MCF 10A (cell line): ENCODE data around the gene DUSP7. TPM values are rescaled to one million over a fixed set of nuclear protein-coding genes. Genes with fewer than 3 reads are reported as not detected.

Experiments
- BruUV-seq: library from RNA; stranded (reverse); fragments of 400-500 nt; replicated peaks from 2 replicates; lab custom pipeline; 2021; lab: Mats Ljungman, UMichigan
- CTCF ChIA-PET: fragments of 300-600 bp; sonication (Branson Sonifier 250); formaldehyde crosslinking; extraction: SDS; loops from one replicate; lab custom pipeline; 2021; ENCODE audit warnings: antibody characterized with exemption, inconsistent platforms; lab: Yijun Ruan, JAX
- POLR2A ChIA-PET: fragments of 300-600, 350-650 bp; sonication (Branson Sonifier 250); formaldehyde crosslinking; extraction: SDS; loops from one replicate; lab custom pipeline; 2020; ENCODE audit warnings: antibody characterized with exemption, inconsistent platforms; lab: Yijun Ruan, JAX
- DNase-seq: peaks from one replicate; pipeline ENCODE4 v3.0.0-alpha.2; 2018; ENCODE audit not compliant: unreplicated experiment
- H3K27ac Mint-ChIP-seq: one replicate; pipeline ENCODE4 v1.8.0; 2022; ENCODE audit warnings: mild to moderate bottlenecking, low read depth, mixed read lengths; ENCODE audit not compliant: unreplicated experiment
- H3K27me3 Mint-ChIP-seq: one replicate; pipeline ENCODE4 v1.8.0; 2022; ENCODE audit warnings: mixed read lengths; ENCODE audit not compliant: insufficient read depth, unreplicated experiment
- H3K36me3 Mint-ChIP-seq: one replicate; pipeline ENCODE4 v1.8.0; 2022; ENCODE audit warnings: mild to moderate bottlenecking, moderate library complexity, mixed read lengths; ENCODE audit not compliant: insufficient read depth, unreplicated experiment
- H3K4me1 Mint-ChIP-seq: one replicate; pipeline ENCODE4 v1.8.0; 2022; ENCODE audit warnings: mixed read lengths; ENCODE audit not compliant: insufficient read depth, unreplicated experiment
- H3K4me3 Mint-ChIP-seq: one replicate; pipeline ENCODE4 v1.8.0; 2022; ENCODE audit warnings: mild to moderate bottlenecking, moderate library complexity, mixed read lengths; ENCODE audit not compliant: unreplicated experiment
- H3K9me3 Mint-ChIP-seq: one replicate; pipeline ENCODE4 v1.8.0; 2022; ENCODE audit warnings: mixed read lengths; ENCODE audit not compliant: unreplicated experiment
- intact Hi-C: fragments of 100-400 bp; cut with micrococcal nuclease; formaldehyde crosslinking; loops from 2 replicates; pipeline ENCODE4 v1.14.1; 2022
- total RNA-seq: library from RNA; stranded (reverse); gene quantifications from 2 replicates; pipeline ENCODE4 v1.2.3, GENCODE V29; 2022
- TF ChIP-seq, protein P1 (sequence below): fragments of 200-600 bp; IDR thresholded peaks from one replicate; pipeline ENCODE4 v1.8.0; 2022; ENCODE audit warnings: antibody characterized with exemption, mild to moderate bottlenecking; ENCODE audit not compliant: unreplicated experiment

Gene DUSP7
- total RNA-seq, 1 experiment from 2014 or later = 69.1 TPM

DNA sequence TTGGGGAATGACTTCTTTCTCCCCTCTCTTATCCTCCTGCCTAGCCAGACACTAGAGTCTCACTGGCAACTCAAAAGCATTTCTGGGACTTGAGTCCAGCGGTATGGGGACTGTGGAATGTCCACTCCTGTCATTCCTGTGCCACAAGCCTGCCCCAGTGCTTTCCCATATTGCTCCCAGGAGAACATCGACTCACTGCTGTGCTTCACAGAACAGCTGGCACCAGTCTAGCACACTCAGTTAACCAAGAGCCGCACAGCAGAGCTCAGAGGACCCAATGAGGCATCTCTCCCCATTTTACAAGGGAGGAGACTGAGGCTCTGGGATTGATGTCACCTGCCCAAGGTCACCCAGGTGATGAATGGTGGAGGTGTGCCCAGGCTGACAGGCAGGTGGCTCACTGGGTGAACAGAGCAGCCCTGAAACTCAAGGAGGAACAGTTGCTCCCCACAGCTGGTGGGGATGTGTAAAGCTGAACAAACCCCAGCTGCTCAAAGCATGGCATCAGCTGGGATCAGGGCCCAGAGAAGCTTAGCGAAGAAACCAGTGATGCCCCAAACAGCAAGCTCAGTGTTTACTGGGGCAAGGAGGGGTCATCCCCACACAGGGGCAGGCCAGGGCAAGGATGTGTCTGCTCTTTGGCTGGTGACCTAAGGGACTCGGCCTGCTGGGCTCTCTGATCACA is 35.4 kb upstream of the DUSP7 start:
- intact Hi-C loops = no loop called here
- POLR2A ChIA-PET = no interaction called here
- DNase-seq = no peak
- TF ChIP-seq, protein P1, sequence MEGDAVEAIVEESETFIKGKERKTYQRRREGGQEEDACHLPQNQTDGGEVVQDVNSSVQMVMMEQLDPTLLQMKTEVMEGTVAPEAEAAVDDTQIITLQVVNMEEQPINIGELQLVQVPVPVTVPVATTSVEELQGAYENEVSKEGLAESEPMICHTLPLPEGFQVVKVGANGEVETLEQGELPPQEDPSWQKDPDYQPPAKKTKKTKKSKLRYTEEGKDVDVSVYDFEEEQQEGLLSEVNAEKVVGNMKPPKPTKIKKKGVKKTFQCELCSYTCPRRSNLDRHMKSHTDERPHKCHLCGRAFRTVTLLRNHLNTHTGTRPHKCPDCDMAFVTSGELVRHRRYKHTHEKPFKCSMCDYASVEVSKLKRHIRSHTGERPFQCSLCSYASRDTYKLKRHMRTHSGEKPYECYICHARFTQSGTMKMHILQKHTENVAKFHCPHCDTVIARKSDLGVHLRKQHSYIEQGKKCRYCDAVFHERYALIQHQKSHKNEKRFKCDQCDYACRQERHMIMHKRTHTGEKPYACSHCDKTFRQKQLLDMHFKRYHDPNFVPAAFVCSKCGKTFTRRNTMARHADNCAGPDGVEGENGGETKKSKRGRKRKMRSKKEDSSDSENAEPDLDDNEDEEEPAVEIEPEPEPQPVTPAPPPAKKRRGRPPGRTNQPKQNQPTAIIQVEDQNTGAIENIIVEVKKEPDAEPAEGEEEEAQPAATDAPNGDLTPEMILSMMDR = no peak
- BruUV-seq = no TSS peak
- Mint-ChIP-seq H3K9me3 (no peaks in the 10 kb centered on the region), H3K36me3 (no peaks in the 10 kb centered on the region), H3K27ac (peak overlapping the region; percentile 27), H3K27me3 (no peaks in the 10 kb centered on the region), H3K4me3 (no peak overlapping the region), H3K4me1 (peaks cover 12% of the 10 kb centered on the region)
- CTCF ChIA-PET = interaction anchor here (0.6 to 1.2 kb wide), 3 partner anchors 32 to 118 kb away, joined by 3 to 4 read pairs (median 4); partner anchors contain the start of gene ABHD14B

DNA sequence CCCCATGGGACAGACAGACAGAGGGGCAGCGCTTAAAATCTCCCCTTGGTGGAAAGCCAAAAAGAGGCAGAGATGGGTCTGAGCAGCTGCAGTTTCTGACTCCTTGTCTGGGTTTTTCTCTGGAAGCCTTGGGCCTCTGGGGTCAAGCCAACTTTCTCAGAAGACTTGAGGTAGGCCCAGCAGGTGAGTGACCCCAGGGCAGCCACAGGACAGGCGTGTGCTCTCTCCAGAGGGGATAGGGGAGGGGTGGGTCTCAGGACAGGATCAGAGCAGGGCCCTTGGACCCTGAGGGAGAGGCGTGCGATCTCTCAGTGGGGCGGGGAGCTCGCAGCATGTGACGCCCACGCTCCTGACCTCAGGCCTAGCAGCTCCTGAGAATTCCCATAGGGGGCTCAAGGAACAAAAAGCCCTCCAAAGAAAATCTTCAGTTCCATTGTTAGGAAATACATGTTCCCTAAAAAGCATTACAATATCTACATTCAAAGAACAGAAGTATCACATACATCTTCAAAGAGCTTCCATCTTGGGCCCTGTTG is 34.6 kb upstream of the DUSP7 start:
- DNase-seq = no peak
- no TSS peak for BruUV-seq
- Mint-ChIP-seq H3K36me3 (no peaks in the 10 kb centered on the region), H3K27me3 (no peaks in the 10 kb centered on the region), H3K27ac (peak overlapping the region; percentile 27), H3K4me3 (no peak overlapping the region), H3K9me3 (no peaks in the 10 kb centered on the region), H3K4me1 (peaks cover 12% of the 10 kb centered on the region)
- CTCF ChIA-PET = interaction anchor here (1.2 to 1.3 kb wide), 2 partner anchors 32 to 55 kb away, joined by 4 to 6 read pairs; no protein-coding TSS in a partner anchor
- TF ChIP-seq, protein P1 = no peak
- POLR2A ChIA-PET = interaction anchor here (0.5 kb wide), 1 partner anchor 140 kb away, joined by 4 read pairs; no protein-coding TSS in a partner anchor
- intact Hi-C loops = no loop called here

DNA sequence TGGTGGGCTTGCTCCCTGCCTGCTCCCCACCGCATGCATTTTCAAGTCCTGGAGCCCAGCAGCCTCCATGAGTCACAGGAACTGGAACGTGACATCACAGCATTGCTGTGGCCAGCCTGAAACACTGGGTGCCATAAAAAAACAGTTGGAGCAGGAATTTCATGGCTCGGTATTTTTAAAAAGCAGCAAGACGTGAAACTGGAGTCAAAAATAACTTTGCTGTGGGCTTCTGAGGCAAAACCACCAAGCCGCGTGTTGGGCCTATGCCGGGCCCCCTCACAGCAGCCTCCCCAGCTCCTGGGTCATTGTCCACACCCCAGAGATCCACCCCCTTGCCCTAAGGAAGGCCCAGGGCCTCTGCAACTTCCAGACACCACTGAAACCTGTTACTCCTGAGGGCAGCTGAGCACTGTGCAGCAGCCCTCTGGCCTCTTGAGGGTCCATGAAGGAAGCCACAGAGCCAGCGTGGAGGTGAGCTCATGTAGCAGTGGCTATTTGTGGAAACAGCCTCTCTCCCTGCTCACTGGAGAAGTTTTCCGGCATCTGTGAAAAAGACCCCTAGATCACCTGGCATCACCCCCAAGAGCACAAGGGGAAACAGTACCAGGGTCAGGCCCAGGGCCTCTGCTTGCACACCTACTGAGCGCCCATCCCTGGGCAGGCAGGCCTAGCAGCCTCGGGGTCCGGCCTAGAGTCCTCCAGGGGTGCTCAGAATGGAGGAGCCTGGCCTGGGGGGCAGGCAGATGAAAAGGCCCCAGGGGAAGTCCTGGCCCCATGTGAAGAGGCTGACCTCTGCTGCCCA is 34.0 kb upstream of the DUSP7 start:
- Mint-ChIP-seq H3K4me3 (no peak overlapping the region), H3K27me3 (no peaks in the 10 kb centered on the region), H3K4me1 (peaks cover 12% of the 10 kb centered on the region), H3K27ac (peak overlapping the region; percentile 70), H3K36me3 (no peaks in the 10 kb centered on the region), H3K9me3 (no peaks in the 10 kb centered on the region)
- TF ChIP-seq, protein P1 = no peak
- POLR2A ChIA-PET = no interaction called here
- CTCF ChIA-PET = interaction anchor here (1.2 to 1.3 kb wide), 2 partner anchors 33 to 54 kb away, joined by 4 to 6 read pairs; no protein-coding TSS in a partner anchor
- peak; percentile 66 for DNase-seq
- intact Hi-C loops = no loop called here
- BruUV-seq = no TSS peak

DNA sequence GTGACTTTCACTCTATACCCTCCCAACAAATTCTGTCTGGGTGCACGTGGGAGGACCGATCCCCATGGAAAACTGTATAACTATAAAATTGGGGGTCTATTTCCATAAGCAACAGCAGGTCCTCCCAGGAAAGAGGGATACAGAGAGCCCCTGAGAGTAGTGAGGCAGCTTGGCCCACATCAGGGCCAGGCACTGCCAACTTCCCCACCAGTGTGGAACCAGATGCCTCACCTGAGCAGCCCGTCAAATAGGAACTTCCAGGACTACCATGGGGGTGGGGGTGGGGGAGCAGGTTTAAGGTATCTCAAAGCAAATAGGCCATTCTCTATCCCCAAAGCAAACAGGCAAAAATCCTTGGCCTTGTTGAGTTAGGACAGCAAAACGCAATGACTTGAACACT is 33.3 kb upstream of the DUSP7 start:
- TF ChIP-seq, protein P1 = no peak
- POLR2A ChIA-PET = no interaction called here
- BruUV-seq = no TSS peak
- Mint-ChIP-seq H3K4me1 (peaks cover 12% of the 10 kb centered on the region), H3K27ac (peak overlapping the region; percentile 70), H3K27me3 (no peaks in the 10 kb centered on the region), H3K36me3 (no peaks in the 10 kb centered on the region), H3K4me3 (no peak overlapping the region), H3K9me3 (no peaks in the 10 kb centered on the region)
- intact Hi-C loops = no loop called here
- DNase-seq = no peak
- CTCF ChIA-PET = no interaction called here
